ENCODE data around the gene FAM131C.

Gene FAM131C

GRCh38 chr1:16082283-16083038 lies 9.0 kb upstream of the FAM131C start:
- H3K4me3 ChIP-seq (ENCODE audit: low read depth, low read length), result no peak overlapping the region
- H3K4me1 ChIP-seq (ENCODE audit: control insufficient read depth, insufficient read depth, low read length), result peaks cover 7% of the 10 kb centered on the region
- H3K9ac ChIP-seq (ENCODE audit: low read depth, low read length), result no peak overlapping the region
- no peaks in the 10 kb centered on the region for H3K27me3 ChIP-seq (ENCODE audit: control insufficient read depth, insufficient read depth, low read length)
- no peaks in the 10 kb centered on the region for H3K9me3 ChIP-seq (ENCODE audit: control insufficient read depth, insufficient read depth, low read length)
- H3K36me3 ChIP-seq (ENCODE audit: control insufficient read depth, insufficient read depth, low read length), result no peaks in the 10 kb centered on the region

GRCh38 chr1:16081636-16082035 lies 8.2 kb upstream of the FAM131C start:
- no peak overlapping the region for H3K4me3 ChIP-seq (ENCODE audit: low read depth, low read length)
- H3K27me3 ChIP-seq (ENCODE audit: control insufficient read depth, insufficient read depth, low read length), result peaks cover 4% of the 10 kb centered on the region
- no peaks in the 10 kb centered on the region for H3K36me3 ChIP-seq (ENCODE audit: control insufficient read depth, insufficient read depth, low read length)
- H3K9me3 ChIP-seq (ENCODE audit: control insufficient read depth, insufficient read depth, low read length), result no peaks in the 10 kb centered on the region
- H3K9ac ChIP-seq (ENCODE audit: low read depth, low read length), result peak overlapping the region; percentile 26
- H3K4me1 ChIP-seq (ENCODE audit: control insufficient read depth, insufficient read depth, low read length), result peaks cover 7% of the 10 kb centered on the region

- Histone ChIP-seq H3K36me3 (ENCODE audit: control insufficient read depth, insufficient read depth, low read length) (no peaks in the 10 kb centered on the region), H3K4me3 (ENCODE audit: low read depth, low read length) (no peak overlapping the region), H3K4me1 (ENCODE audit: control insufficient read depth, insufficient read depth, low read length) (peaks cover 7% of the 10 kb centered on the region), H3K9me3 (ENCODE audit: control insufficient read depth, insufficient read depth, low read length) (no peaks in the 10 kb centered on the region), H3K9ac (ENCODE audit: low read depth, low read length) (no peak overlapping the region), H3K27me3 (ENCODE audit: control insufficient read depth, insufficient read depth, low read length) (peaks cover 14% of the 10 kb centered on the region)
Observed at GRCh38 chr1:16080422-16081150, 7.1 kb upstream of the FAM131C start.

- H3K9me3 ChIP-seq (ENCODE audit: control insufficient read depth, insufficient read depth, low read length), result no peaks in the 10 kb centered on the region
- no peak overlapping the region for H3K9ac ChIP-seq (ENCODE audit: low read depth, low read length)
- peaks cover 7% of the 10 kb centered on the region for H3K4me1 ChIP-seq (ENCODE audit: control insufficient read depth, insufficient read depth, low read length)
- H3K4me3 ChIP-seq (ENCODE audit: low read depth, low read length), result no peak overlapping the region
- no peaks in the 10 kb centered on the region for H3K36me3 ChIP-seq (ENCODE audit: control insufficient read depth, insufficient read depth, low read length)
- peaks cover 26% of the 10 kb centered on the region for H3K27me3 ChIP-seq (ENCODE audit: control insufficient read depth, insufficient read depth, low read length)
Observed at GRCh38 chr1:16078925-16079656, 5.6 kb upstream of the FAM131C start.

GRCh38 chr1:16077406-16078245 lies 4.2 kb upstream of the FAM131C start:
- H3K9me3 ChIP-seq (ENCODE audit: control insufficient read depth, insufficient read depth, low read length), result no peaks in the 10 kb centered on the region
- H3K36me3 ChIP-seq (ENCODE audit: control insufficient read depth, insufficient read depth, low read length), result no peaks in the 10 kb centered on the region
- H3K4me1 ChIP-seq (ENCODE audit: control insufficient read depth, insufficient read depth, low read length), result peaks cover 7% of the 10 kb centered on the region
- H3K9ac ChIP-seq (ENCODE audit: low read depth, low read length), result no peak overlapping the region
- H3K4me3 ChIP-seq (ENCODE audit: low read depth, low read length), result no peak overlapping the region
- peaks cover 36% of the 10 kb centered on the region for H3K27me3 ChIP-seq (ENCODE audit: control insufficient read depth, insufficient read depth, low read length)

GRCh38 chr1:16076865-16077238 lies 3.4 kb upstream of the FAM131C start:
- Histone ChIP-seq H3K4me3 (ENCODE audit: low read depth, low read length) (no peak overlapping the region), H3K4me1 (ENCODE audit: control insufficient read depth, insufficient read depth, low read length) (peaks cover 4% of the 10 kb centered on the region), H3K36me3 (ENCODE audit: control insufficient read depth, insufficient read depth, low read length) (no peaks in the 10 kb centered on the region), H3K9me3 (ENCODE audit: control insufficient read depth, insufficient read depth, low read length) (no peaks in the 10 kb centered on the region), H3K9ac (ENCODE audit: low read depth, low read length) (no peak overlapping the region), H3K27me3 (ENCODE audit: control insufficient read depth, insufficient read depth, low read length) (peaks cover 43% of the 10 kb centered on the region)

GRCh38 chr1:16076031-16076864 lies 2.8 kb upstream of the FAM131C start:
- H3K9ac ChIP-seq (ENCODE audit: low read depth, low read length), result no peak overlapping the region
- no peaks in the 10 kb centered on the region for H3K9me3 ChIP-seq (ENCODE audit: control insufficient read depth, insufficient read depth, low read length)
- H3K4me1 ChIP-seq (ENCODE audit: control insufficient read depth, insufficient read depth, low read length), result peaks cover 4% of the 10 kb centered on the region
- H3K27me3 ChIP-seq (ENCODE audit: control insufficient read depth, insufficient read depth, low read length), result peaks cover 47% of the 10 kb centered on the region
- no peaks in the 10 kb centered on the region for H3K36me3 ChIP-seq (ENCODE audit: control insufficient read depth, insufficient read depth, low read length)
- H3K4me3 ChIP-seq (ENCODE audit: low read depth, low read length), result no peak overlapping the region

- H3K4me1 ChIP-seq (ENCODE audit: control insufficient read depth, insufficient read depth, low read length), result peaks cover 4% of the 10 kb centered on the region
- H3K4me3 ChIP-seq (ENCODE audit: low read depth, low read length), result no peak overlapping the region
- no peak overlapping the region for H3K9ac ChIP-seq (ENCODE audit: low read depth, low read length)
- H3K9me3 ChIP-seq (ENCODE audit: control insufficient read depth, insufficient read depth, low read length), result no peaks in the 10 kb centered on the region
- H3K36me3 ChIP-seq (ENCODE audit: control insufficient read depth, insufficient read depth, low read length), result no peaks in the 10 kb centered on the region
- peaks cover 51% of the 10 kb centered on the region for H3K27me3 ChIP-seq (ENCODE audit: control insufficient read depth, insufficient read depth, low read length)
Observed at GRCh38 chr1:16075337-16076030, 2.0 kb upstream of the FAM131C start.

GRCh38 chr1:16074217-16074616 lies 766 bp upstream of the FAM131C start:
- peak overlapping the region; percentile 46 for H3K4me3 ChIP-seq (ENCODE audit: low read depth, low read length)

GRCh38 chr1:16072616-16073484 lies 601 bp downstream of the FAM131C start:
- Histone ChIP-seq H3K4me3 (ENCODE audit: low read depth, low read length) (peak overlapping the region; percentile 37), H3K9me3 (ENCODE audit: control insufficient read depth, insufficient read depth, low read length) (no peaks in the 10 kb centered on the region), H3K27me3 (ENCODE audit: control insufficient read depth, insufficient read depth, low read length) (peaks cover 51% of the 10 kb centered on the region), H3K9ac (ENCODE audit: low read depth, low read length) (no peak overlapping the region), H3K4me1 (ENCODE audit: control insufficient read depth, insufficient read depth, low read length) (no peaks in the 10 kb centered on the region), H3K36me3 (ENCODE audit: control insufficient read depth, insufficient read depth, low read length) (no peaks in the 10 kb centered on the region)

More at GRCh38 chr1:16074217-16074616, 766 bp upstream of the FAM131C start:
- Histone ChIP-seq H3K9me3 (ENCODE audit: control insufficient read depth, insufficient read depth, low read length) (no peaks in the 10 kb centered on the region), H3K36me3 (ENCODE audit: control insufficient read depth, insufficient read depth, low read length) (no peaks in the 10 kb centered on the region), H3K27me3 (ENCODE audit: control insufficient read depth, insufficient read depth, low read length) (peaks cover 51% of the 10 kb centered on the region), H3K4me1 (ENCODE audit: control insufficient read depth, insufficient read depth, low read length) (peaks cover 2% of the 10 kb centered on the region), H3K9ac (ENCODE audit: low read depth, low read length) (no peak overlapping the region)

Measured in iPS-15b (cell line).